ENCODE data around the gene SPEG. TPM values are rescaled to one million over a fixed set of nuclear protein-coding genes. Genes with fewer than 3 reads are reported as not detected.

Gene SPEG
- total RNA-seq, 1 experiment from 2014 or later = 16.7 TPM

- H3K4me1 Mint-ChIP-seq (ENCODE audit: low read depth, unreplicated experiment) = peaks cover 15% of the 10 kb centered on the region
- H3K4me3 Mint-ChIP-seq (ENCODE audit: low read depth, unreplicated experiment) = no peak overlapping the region
- peaks cover 73% of the 10 kb centered on the region for H3K27me3 Mint-ChIP-seq (ENCODE audit: unreplicated experiment)
- intact Hi-C loops (cut with micrococcal nuclease; ENCODE audit: unreplicated experiment) = no loop called here
- no peak overlapping the region for H3K27ac Mint-ChIP-seq (ENCODE audit: unreplicated experiment)
- TF ChIP-seq CTCF (IDR thresholded peaks at IDR 0.05; ENCODE audit: unreplicated experiment) = no peak
- no peak for DNase-seq
- H3K9me3 Mint-ChIP-seq (ENCODE audit: low read depth, unreplicated experiment) = no peaks in the 10 kb centered on the region
- peaks cover 10% of the 10 kb centered on the region for H3K36me3 Mint-ChIP-seq (ENCODE audit: insufficient read depth, unreplicated experiment)
- BruUV-seq (replicated peaks) = no TSS peak
- CTCF ChIA-PET = interaction anchor here (0.8 to 2.7 kb wide), 3 partner anchors 9 to 129 kb away, joined by 3 to 48 read pairs (median 6); a partner anchor contains a TSS
These were observed 97.2 kb downstream of the SPEG start for GRCh38 chr2:219531639-219532377.

- H3K9me3 Mint-ChIP-seq (ENCODE audit: low read depth, unreplicated experiment) = no peaks in the 10 kb centered on the region
- H3K36me3 Mint-ChIP-seq (ENCODE audit: insufficient read depth, unreplicated experiment) = peaks cover 15% of the 10 kb centered on the region
- no peak for DNase-seq
- peaks cover 68% of the 10 kb centered on the region for H3K27me3 Mint-ChIP-seq (ENCODE audit: unreplicated experiment)
- no peak for TF ChIP-seq CTCF (IDR thresholded peaks at IDR 0.05; ENCODE audit: unreplicated experiment)
- CTCF ChIA-PET = interaction anchor here (0.8 to 1.9 kb wide), 2 partner anchors 9 to 37 kb away, joined by 3 to 6 read pairs; a partner anchor contains a TSS
- intact Hi-C loops (cut with micrococcal nuclease; ENCODE audit: unreplicated experiment) = no loop called here
- no peak overlapping the region for H3K4me3 Mint-ChIP-seq (ENCODE audit: low read depth, unreplicated experiment)
- H3K27ac Mint-ChIP-seq (ENCODE audit: unreplicated experiment) = no peak overlapping the region
- peaks cover 15% of the 10 kb centered on the region for H3K4me1 Mint-ChIP-seq (ENCODE audit: low read depth, unreplicated experiment)
- no TSS peak for BruUV-seq (replicated peaks)
These were observed 97.7 kb downstream of the SPEG start for GRCh38 chr2:219532378-219532649.

- no peak for DNase-seq
- Mint-ChIP-seq H3K36me3 (ENCODE audit: insufficient read depth, unreplicated experiment) (peaks cover 25% of the 10 kb centered on the region), H3K4me3 (ENCODE audit: low read depth, unreplicated experiment) (no peak overlapping the region), H3K9me3 (ENCODE audit: low read depth, unreplicated experiment) (no peaks in the 10 kb centered on the region), H3K27ac (ENCODE audit: unreplicated experiment) (no peak overlapping the region), H3K4me1 (ENCODE audit: low read depth, unreplicated experiment) (peaks cover 18% of the 10 kb centered on the region), H3K27me3 (ENCODE audit: unreplicated experiment) (peaks cover 50% of the 10 kb centered on the region)
- CTCF ChIA-PET = no interaction called here
- intact Hi-C loops (cut with micrococcal nuclease; ENCODE audit: unreplicated experiment) = no loop called here
- no peak for TF ChIP-seq CTCF (IDR thresholded peaks at IDR 0.05; ENCODE audit: unreplicated experiment)
- BruUV-seq (replicated peaks) = no TSS peak
These were observed 99.5 kb downstream of the SPEG start for GRCh38 chr2:219533930-219534661.

GRCh38 chr2:219536425-219536824, 101.8 kb downstream of the SPEG start:
- no TSS peak for BruUV-seq (replicated peaks)
- intact Hi-C loops (cut with micrococcal nuclease; ENCODE audit: unreplicated experiment) = no loop called here
- no peak for TF ChIP-seq CTCF (IDR thresholded peaks at IDR 0.05; ENCODE audit: unreplicated experiment)
- Mint-ChIP-seq H3K4me3 (ENCODE audit: low read depth, unreplicated experiment) (no peak overlapping the region), H3K4me1 (ENCODE audit: low read depth, unreplicated experiment) (peaks cover 19% of the 10 kb centered on the region), H3K27ac (ENCODE audit: unreplicated experiment) (peak overlapping the region; percentile 70), H3K27me3 (ENCODE audit: unreplicated experiment) (peaks cover 27% of the 10 kb centered on the region), H3K36me3 (ENCODE audit: insufficient read depth, unreplicated experiment) (peaks cover 40% of the 10 kb centered on the region), H3K9me3 (ENCODE audit: low read depth, unreplicated experiment) (no peaks in the 10 kb centered on the region)
- CTCF ChIA-PET = interaction anchor here (1.3 kb wide), 1 partner anchor 9 kb away, joined by 3 read pairs; no protein-coding TSS in a partner anchor
- no peak for DNase-seq

Data from Calu3 (cell line).